GM19452 (cell line): Measurements from ENCODE around the gene B3GAT2.

ENCODE experiments used
- ATAC-seq: cut with Tn5 transposase; IDR thresholded peaks from one replicate; pipeline ENCODE4 v1.9.1; 2021; ENCODE audit not compliant: unreplicated experiment

The B3GAT2 gene

DNA sequence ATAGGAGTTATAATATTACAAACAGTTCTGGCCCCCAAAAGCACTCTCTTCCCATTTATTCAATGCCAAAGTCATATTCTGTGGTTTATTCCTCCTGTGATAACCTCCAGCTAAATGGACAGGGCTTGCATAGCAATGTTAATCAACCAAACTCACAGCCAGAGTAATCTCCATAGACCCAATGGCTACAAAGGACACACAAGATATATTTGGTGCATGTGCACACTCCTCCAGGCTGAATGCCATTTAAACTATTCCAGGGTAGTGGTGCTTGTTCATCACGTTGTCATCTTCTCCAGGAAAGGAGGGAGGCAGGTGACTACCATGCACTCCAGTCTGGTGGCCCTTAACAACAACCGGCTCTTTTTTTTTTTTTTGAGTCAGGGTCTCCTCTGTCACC, 56.8 kb downstream of the B3GAT2 start:
- no peak for ATAC-seq

DNA sequence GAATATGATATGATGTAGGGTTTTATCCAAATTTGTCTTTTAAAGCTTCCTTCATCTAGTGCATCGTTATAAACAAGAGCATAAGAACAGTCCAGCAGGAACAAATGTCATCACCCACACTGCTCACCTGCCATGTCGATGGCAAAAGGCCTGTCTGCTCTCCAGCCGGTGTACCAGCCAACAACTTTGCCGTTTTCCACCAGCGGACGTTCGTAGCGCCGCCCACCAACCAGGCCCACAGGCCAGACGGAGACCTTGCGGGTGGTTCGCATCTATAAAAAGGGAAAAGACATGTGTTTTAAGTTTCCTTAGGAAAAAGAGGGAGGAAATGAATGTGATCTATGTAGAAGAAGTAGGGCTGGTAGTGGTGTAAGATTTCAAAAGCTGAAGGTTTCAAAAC, 62.9 kb downstream of the B3GAT2 start:
- no peak for ATAC-seq

DNA sequence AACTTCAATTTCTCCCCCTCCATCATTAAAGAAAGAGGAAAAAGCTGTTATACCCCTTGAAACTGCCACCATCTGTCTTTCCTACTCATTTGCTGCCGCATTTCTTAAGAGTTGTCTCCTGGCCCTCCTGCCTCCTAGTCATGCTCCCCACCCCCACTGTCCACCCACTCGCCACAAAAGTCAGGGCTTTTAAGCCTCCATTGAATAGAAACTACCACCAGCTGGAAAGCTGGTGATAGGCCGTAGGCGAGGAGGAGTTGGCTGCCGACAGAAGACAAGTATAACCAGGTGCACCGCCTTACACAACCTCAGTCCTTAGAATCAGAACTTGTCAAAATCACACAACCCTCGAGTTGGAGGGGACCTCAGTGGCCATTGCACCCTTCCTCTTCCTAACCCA, 67.6 kb downstream of the B3GAT2 start:
- no peak for ATAC-seq

DNA sequence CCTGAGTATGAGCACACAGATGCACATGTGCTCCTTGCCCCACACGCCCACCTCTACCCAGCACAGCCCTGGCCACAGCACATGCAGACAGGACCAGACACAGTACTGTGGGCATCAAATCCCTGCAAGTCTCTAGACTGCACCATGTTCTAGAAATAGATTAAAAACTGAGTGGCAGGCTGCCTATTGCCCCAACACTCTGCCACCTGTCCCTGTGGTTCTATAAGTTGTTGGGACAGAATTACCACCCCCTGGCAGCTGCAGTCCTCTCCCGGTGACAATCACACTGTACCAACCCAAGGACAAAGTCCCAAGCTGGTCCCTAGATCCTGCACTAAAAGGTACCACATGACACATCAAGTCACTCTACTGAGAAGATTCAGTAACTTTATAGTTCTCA, 70.2 kb downstream of the B3GAT2 start:
- ATAC-seq = no peak

DNA sequence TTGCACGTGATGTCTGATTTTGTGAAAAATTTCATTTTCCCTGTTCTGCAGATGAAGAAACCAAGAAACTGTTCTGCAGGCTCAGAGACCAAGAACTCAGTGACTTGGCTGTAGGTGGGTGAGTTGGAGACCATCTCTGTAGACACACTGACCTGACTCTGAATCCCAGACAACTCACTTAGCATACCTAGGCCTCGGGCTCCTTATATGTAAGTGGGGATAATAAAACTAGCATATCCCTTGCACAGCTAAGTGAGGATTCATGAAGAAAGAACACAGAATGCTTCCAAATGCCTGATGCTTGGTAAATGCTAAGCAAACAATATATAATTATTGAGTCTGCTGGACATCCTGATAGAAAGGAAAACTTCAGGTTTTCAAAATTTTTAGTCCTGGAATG, 70.8 kb downstream of the B3GAT2 start:
- no peak for ATAC-seq

DNA sequence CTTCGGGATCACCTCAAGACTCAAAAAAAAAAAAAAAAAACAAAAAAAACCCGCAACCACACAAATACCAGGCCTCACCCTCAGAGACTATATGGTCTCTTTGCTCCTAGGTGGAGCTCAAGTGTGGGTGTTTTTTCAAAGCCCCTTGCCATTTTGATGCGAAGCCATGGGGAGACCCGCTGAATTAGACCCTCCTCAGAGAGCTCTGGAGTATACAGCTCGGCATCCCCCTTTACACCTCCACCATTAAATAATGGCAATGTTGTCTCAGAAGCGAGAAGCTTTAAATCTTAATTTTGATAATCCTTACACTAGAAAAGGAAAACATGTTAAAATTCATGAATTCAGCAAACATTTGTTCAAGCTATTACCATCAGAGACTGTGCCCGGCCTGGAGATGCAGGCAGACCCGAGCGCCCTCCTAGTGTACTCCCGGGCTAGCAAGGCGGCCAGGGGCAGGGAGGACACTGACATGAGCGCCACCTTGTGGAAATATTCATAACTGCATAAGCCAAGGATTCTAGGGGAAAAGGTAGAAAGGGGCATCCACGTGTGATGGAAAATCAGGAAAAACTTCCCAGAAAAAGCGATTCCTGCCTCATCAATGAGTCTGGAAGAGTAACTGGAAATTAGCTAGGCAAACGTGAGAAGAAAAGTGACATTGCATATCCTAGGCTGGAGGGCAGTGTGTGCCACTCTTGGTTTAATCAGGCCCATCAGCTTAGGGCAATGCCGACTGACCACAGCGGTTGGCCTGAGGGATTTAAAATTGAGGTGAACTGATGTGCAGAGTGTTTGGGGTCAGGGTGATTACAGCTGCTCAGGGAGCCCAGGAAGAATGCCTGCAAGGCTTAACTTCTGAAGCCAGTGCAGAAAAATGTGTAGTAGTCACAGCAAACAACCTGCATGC, 72.5 kb downstream of the B3GAT2 start:
- peak; percentile 75 for ATAC-seq

DNA sequence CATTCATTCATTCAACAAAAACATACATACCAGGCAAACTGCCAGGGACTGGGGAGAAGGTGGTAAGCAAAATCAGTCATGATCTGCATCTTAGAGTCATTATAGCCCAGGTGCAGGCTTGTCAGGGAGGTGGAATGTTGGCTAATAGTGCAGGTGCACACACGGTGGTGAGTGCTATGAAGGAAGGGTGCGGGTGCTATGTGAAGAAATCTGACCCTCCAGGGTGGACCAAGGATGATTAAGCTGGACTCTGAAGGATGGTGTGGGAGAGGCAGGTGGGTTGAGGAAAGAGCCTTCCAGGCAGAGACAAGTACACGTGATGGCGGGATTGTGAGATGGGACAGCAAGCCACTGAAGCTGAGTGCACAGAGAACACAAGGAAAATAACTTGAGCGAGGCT, 77.4 kb downstream of the B3GAT2 start:
- no peak for ATAC-seq

DNA sequence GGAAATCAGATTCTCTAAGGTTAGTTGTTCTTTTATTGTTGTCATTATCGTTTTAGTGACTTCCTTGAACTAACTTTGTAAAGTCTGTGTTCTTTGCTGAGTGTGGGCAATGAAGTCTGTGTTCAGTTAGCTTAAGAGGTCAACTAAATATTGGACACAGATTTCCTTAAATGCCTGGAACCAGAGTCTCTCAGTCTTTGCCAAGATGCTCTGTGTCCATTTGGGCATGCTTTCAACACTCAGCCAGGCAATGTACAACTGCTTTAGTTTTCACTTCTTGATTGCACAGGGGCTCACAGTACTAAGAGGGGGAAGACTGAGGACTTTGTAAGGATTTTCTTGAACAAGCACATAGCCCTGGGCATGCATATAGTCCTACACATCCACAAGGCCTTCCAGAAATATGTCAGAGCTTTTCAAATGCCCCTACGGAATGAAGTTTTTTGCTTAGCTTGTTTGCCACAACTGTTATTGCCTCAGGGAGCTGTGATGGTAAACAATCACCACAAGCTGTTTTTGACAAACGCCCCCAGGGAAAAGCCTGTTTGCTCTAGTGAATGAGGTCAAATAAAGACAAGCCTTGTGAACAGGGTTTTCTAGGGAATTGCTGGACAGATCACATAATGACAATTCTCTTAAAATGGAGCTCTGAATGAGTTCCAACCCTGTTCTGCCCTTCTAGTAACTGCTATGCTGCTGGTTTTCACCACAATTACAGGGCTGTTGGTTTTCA, 82.5 kb downstream of the B3GAT2 start:
- ATAC-seq = no peak

DNA sequence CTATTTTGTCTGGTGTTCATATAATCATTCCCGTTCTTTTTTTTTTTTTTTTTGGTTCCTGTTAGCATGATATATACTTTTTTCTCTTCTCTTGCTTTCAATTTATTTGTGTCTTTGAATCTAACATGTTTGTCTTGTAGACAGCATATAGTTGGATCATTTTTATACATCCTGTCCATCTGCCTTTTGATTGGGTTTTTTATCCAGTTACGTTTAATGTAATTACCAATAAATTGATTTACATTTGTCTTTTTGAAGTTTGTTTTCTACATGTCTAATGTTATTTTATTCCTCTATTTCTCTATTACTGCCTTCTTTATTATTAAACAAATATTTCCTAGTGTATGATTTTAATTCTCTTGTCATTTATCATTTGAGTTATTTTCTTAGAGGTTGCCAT, 84.4 kb downstream of the B3GAT2 start:
- no peak for ATAC-seq

DNA sequence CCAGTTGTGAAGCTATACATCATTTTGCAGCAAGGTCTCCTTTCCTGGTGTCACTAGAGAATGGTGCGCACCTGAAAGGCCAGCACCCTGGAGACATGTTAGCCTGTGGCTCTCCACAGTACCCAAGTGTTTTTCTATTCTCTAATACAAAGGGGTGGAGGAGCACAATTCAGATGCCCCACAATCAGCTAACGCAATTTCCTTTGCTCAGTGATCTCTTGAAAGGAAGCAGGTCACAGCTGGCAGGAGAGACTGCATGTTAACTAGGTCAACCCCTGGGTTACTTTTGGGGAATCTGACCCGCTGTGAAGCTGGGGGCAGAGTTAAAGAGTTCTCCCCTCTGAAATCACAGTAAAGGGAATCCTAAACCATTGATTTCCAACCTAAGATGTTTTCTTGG, 92.5 kb downstream of the B3GAT2 start:
- ATAC-seq = no peak

DNA sequence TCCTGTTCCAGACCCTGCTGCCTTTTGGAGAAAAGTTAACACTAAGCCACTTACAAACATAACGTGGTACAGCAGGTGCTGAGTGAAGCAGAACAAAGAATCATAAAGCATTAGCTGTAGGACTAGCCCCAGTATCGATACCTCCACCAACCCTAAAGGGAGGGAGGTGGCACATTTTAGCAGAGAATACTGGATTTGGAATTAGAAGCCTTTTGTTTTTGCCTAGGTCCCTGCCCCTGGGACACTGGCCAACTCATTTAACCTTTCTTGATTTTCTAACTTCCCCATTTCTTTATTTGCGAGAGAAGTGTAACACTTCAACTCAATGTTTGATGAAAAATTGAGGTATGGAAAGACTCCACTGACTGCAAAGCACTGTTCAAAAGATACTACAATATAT, 93.5 kb downstream of the B3GAT2 start:
- ATAC-seq = no peak

DNA sequence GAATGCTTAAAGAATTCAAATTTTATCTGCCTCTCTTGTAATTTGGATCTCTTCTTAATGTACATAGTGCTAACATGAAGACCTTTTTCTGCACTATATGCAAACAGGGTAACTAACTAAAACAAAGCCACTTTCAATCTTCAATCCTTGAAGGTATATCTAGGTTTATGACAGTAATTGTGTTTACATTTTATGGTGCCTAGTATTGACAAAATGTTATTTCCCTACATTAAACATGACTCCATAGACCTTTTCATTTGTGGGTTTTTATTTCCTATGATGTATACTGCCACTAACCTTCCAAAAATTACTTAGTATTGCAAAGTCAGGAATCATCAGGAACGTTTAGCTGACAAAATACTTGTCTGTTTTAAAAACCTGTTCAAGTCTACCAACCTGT, 95.9 kb downstream of the B3GAT2 start:
- no peak for ATAC-seq

DNA sequence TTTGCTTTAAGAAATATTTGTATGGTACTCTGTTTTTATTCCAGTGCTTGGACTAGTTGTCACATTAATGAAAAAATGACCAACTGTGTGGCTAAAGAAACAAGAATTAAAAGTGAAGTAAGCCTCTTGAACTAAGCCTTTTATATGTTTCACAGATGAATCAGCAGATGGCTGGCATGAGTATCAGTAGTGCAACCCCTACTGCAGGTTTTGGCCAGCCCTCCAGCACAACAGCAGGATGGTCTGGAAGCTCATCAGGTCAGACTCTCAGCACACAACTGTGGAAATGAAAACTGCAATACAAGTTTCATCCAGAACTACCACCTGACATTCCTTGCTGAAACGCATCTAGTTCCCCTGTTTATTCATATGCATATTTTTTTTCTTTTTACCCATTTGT, 96.8 kb downstream of the B3GAT2 start:
- no peak for ATAC-seq

DNA sequence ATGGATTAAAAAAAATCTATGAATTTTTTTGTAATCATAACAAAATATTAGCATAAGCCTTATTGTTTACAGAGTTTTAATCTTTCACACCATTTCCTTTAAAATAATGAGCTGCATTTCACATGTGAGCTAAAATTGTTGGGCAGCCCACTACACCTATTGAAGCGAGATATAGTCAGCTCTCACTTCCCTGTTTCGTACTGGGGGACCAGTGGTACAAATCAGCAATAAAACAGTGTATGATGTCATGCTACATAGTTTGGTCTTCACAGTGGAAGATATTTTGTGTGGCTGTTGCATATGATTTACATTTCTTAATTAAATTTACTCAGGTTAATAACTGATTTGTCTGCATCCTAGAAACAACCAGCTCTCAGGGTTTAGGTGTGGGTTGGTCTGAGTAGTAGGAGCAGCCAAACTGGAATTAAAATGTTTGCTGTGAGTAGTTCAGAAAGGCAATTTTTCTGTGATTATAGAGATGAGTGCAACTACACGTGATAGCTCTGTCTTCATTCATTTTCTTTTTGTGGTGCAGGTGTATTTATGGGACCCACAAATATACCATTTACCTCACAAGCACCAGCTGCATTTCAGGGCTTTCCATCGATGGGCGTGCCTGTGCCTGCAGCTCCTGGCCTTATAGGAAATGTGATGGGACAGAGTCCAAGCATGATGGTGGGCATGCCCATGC, 99.3 kb downstream of the B3GAT2 start:
- ATAC-seq = peak; percentile 99

DNA sequence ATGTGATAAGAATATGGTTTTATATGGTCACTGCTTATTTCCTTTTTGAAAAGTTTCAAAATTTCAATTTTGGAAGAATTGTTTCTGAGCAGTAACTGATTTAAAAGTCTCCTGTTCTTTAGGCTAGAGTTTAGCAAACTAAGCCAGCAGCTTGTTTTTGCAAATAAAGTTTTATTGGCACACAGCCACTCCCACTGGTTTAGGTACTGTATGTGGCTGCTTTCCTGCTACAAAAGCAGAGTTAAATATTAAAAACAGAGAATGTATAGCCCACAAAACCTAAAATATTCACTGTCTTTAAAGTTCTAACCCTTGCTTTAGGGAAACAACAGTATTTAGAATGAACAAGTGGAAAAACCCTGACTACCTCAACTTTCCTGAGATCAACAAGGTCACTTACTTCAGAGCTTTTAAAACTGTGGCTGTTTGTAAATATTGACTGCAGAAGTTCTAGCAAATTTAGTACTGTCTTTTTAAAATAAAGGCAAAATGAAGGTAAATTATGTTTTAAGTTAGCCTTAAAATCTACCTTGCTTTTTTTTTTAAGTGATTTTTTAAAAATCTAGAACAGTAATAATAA, 104.1 kb downstream of the B3GAT2 start:
- ATAC-seq = no peak

DNA sequence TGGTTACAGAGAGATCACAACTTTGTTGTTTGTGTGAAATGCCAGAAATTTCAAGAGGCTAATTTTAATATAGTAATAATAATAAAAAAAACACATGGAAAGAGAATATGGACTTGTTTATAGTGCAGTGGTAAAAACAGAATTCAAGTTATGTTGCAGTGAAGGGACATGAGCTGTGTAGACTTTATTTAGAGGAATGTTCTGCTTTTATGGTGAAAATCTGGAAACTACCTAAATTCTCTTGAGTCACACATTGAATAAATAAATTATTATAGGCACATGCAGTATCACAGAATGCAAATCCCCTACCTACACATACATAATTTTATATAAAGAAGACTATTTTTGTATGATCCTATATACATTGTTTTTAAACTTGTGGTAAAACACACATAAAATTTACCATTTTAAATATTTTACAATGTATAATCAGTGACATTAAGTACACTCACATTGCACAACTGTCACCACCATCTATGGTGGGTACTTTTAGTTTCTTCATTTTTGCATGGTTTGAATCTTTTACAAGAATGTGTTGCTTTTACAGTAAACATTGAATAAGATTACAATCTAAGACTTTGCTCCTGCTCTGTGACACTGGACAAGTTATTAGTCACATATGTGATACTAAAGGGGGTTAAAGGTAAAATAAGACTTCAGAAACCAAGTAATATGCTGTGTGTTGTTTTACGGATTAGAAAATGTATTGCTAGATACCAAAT, 107.4 kb downstream of the B3GAT2 start:
- no peak for ATAC-seq

DNA sequence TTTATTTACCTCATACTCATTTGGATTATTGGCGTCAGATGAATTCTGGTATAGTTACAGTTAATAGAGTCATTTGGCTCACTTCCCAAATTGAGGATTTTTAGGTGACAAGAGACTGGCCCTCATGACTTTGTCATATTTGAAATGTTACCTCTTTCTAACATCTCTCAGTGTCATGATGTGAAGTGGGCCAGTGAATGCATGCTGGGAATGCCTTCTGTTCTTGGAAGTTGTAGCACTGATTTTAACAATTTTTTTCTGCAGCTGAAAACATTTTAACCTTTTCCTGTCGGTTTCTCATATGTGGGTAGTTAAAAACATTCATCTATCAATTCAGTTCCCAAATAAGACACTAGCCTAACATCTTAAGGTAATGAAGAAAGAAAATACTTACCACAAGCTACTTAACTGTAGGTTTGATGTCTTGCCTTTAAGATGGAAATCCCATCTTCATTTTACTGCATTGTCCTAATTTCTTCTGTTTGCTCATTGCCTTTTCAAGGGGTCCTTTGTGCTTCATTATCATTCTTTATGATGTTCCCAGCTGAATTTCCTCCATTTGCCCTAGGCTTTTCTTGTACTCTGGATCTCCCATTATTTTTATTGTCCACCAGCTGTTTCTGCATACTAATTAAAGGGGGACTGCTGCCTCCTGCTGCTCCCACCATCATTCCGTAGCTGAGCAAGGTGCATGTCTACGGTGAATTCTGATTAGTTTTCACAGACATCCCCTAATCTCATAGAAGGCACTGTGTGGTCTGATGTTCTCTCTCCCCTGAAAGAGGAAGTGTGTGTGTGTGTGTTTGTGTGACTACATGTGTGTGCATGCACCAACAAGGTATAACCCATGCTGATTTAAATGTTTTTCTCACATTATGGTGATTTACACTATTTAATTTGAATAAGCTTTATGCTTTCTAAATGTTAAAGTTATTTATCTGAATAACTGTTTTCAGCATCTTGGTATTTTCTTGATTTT, 109.5 kb downstream of the B3GAT2 start:
- ATAC-seq = no peak

DNA sequence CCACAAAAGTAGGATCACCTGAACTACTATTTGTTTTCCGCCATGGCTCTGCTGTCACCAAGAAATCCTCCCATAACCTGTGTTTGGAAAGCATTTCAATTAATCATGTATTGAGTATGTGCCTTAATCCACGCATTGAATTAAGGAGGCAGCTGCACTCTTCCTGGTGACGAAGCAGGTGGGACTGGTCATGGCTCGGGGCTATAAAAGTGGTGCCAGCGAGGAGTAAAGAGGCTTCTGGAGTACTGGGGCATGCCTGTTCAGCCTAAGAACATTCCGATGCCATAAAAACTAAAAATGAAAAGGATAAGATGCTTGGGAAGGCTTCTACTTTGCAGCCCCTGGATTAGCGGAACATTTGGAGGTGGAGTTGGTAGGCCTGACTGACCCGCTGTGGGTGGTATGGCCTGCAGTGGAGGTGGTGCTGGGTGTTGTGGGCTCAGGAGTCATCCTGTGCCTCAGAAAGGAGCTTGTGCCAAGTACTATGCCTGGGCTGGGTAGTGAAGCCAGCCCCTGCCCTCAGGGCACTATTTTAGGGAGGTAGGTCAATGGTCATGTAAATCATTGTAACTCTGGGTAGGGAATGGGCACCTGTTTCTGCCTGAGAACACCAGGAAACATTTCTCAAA, 110.5 kb downstream of the B3GAT2 start:
- ATAC-seq = no peak

DNA sequence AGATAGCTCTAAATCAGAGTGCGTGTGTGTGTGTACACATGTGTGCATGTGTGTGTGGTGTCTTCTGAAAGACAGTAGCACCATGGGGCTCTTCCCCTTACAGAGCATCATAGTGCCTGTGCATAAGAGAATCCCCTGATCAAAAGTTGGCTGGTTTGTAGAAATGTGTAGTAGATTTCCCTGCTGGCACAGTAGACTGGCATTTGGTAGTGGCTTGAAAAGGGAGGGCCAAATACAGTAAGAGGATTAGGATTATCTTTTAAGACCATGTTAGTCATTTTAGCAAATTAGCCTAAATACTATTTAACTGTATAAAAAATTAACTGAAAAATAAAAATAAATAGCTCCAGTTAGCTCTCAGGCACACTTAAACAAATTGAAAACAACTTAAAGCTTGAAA, 112.6 kb downstream of the B3GAT2 start:
- ATAC-seq = no peak
